Astrocyte (in vitro differentiated cells and primary cell): ENCODE data around the gene GGNBP2. TPM values are rescaled to one million over a fixed set of nuclear protein-coding genes. Genes with fewer than 3 reads are reported as not detected.

Experiments used
- DNase-seq: peaks from one replicate; pipeline ENCODE4 v3.0.0-alpha.2; 2010; ENCODE audit warnings: low read depth
- FAIRE-seq: peaks from 2 replicates; lab custom pipeline; 2011; peaks lifted over from hg19 to GRCh38; lab: Jason Lieb, UNC
- H2AFZ ChIP-seq: 2 replicates; pipeline ENCODE4 v1.6.0; 2012; ENCODE audit warnings: low read depth, low read length, inconsistent platforms
- H3K27ac ChIP-seq: 2 replicates; pipeline ENCODE4 v1.5.1; 2011; ENCODE audit warnings: low read depth, low read length, inconsistent platforms
- H3K27me3 ChIP-seq: 2 replicates; pipeline ENCODE4 v1.6.0; 2011; ENCODE audit warnings: low read length, inconsistent platforms; ENCODE audit not compliant: insufficient read depth
- H3K36me3 ChIP-seq: 2 replicates; pipeline ENCODE4 v1.5.1; 2011; ENCODE audit warnings: low read length, inconsistent platforms; ENCODE audit not compliant: insufficient read depth
- H3K4me1 ChIP-seq: 2 replicates; pipeline ENCODE4 v1.5.1; 2011; ENCODE audit warnings: low read length, inconsistent platforms; ENCODE audit not compliant: insufficient read depth
- H3K4me2 ChIP-seq: 2 replicates; pipeline ENCODE4 v1.6.0; 2012; ENCODE audit warnings: low read length, inconsistent platforms
- H3K4me3 ChIP-seq: 2 replicates; pipeline ENCODE4 v1.5.1; 2011; ENCODE audit warnings: low read depth, mild to moderate bottlenecking, low read length, inconsistent platforms; ENCODE audit not compliant: insufficient read depth
- H3K79me2 ChIP-seq: 2 replicates; pipeline ENCODE4 v1.6.0; 2012; ENCODE audit warnings: mild to moderate bottlenecking, low read length, inconsistent platforms; ENCODE audit not compliant: insufficient read depth
- H3K9ac ChIP-seq: 2 replicates; pipeline ENCODE4 v1.6.0; 2012; ENCODE audit warnings: mild to moderate bottlenecking, low read length, inconsistent platforms
- H3K9me3 ChIP-seq: 2 replicates; pipeline ENCODE4 v1.5.1; 2012; ENCODE audit warnings: low read depth, mild to moderate bottlenecking, low read length, inconsistent platforms; ENCODE audit not compliant: insufficient read depth
- H4K20me1 ChIP-seq: 2 replicates; pipeline ENCODE4 v1.6.0; 2012; ENCODE audit warnings: low read length, inconsistent platforms; ENCODE audit not compliant: insufficient read depth
- H3K27ac Mint-ChIP-seq: one replicate; pipeline ENCODE4 v1.8.0; 2021; ENCODE audit warnings: mild to moderate bottlenecking, mixed read lengths; ENCODE audit not compliant: unreplicated experiment
- H3K27me3 Mint-ChIP-seq: one replicate; pipeline ENCODE4 v1.8.0; 2021; ENCODE audit warnings: low read depth, mixed read lengths; ENCODE audit not compliant: unreplicated experiment
- H3K36me3 Mint-ChIP-seq: one replicate; pipeline ENCODE4 v1.8.0; 2021; ENCODE audit warnings: low read depth, mixed read lengths; ENCODE audit not compliant: unreplicated experiment
- H3K4me1 Mint-ChIP-seq: one replicate; pipeline ENCODE4 v1.8.0; 2021; ENCODE audit warnings: low read depth, mixed read lengths; ENCODE audit not compliant: unreplicated experiment
- H3K4me3 Mint-ChIP-seq: one replicate; pipeline ENCODE4 v1.8.0; 2021; ENCODE audit warnings: mild to moderate bottlenecking, moderate library complexity, mixed read lengths; ENCODE audit not compliant: unreplicated experiment
- H3K9me3 Mint-ChIP-seq: one replicate; pipeline ENCODE4 v1.8.0; 2021; ENCODE audit warnings: mild to moderate bottlenecking, mixed read lengths; ENCODE audit not compliant: unreplicated experiment
- EZH2 ChIP-seq: IDR thresholded peaks from 2 replicates; pipeline ENCODE4 v1.6.1; 2012; ENCODE audit warnings: mild to moderate bottlenecking, low read length, inconsistent platforms; ENCODE audit not compliant: insufficient read depth
- total RNA-seq: library from RNA; stranded (reverse); gene quantifications from 2 replicates; pipeline ENCODE4 v1.2.1, GENCODE V29; 2021
- TF ChIP-seq, protein P1 (sequence below): IDR thresholded peaks from 2 replicates; pipeline ENCODE4 v1.5.1; 2011; ENCODE audit warnings: low read depth, mild to moderate bottlenecking, inconsistent platforms, low read length, moderate library complexity; ENCODE audit not compliant: insufficient read depth

GGNBP2 gene
- total RNA-seq, 1 donor from 2014 or later: 80.8 TPM

DNA sequence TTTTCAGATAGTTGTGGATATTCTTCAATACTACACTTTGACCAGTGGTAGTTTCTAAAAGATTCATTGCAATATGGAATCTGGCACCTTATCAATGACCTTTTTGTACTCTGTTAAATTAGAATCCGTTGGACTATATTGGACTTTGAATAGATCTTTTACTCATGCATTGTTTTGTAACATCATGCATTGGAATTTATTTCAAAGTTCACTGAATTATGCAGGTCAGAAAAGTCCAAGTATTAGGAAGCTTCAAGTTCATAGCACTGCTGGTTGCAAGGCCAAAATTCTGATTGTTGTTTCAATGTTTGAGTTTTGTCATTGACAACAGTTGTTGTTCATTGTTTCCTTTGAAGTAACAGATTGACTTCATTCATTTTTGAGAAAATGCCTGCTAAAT, 39.1 kb downstream of the GGNBP2 start:
- Histone ChIP-seq H3K9me3 (no peaks in the 10 kb centered on the region), H3K4me2 (no peak overlapping the region), H3K79me2 (peaks cover 19% of the 10 kb centered on the region), H3K4me3 (no peak overlapping the region), H2AFZ (no peak overlapping the region), H3K9ac (no peak overlapping the region), H3K4me1 (no peaks in the 10 kb centered on the region), H3K27me3 (no peaks in the 10 kb centered on the region), H4K20me1 (peaks cover 40% of the 10 kb centered on the region), H3K27ac (no peak overlapping the region), H3K36me3 (peaks cover 42% of the 10 kb centered on the region)
- DNase-seq (no peak), FAIRE-seq (no peak)
- Mint-ChIP-seq H3K9me3 (no peaks in the 10 kb centered on the region), H3K4me1 (peaks cover 8% of the 10 kb centered on the region), H3K27me3 (no peaks in the 10 kb centered on the region), H3K36me3 (peaks cover 16% of the 10 kb centered on the region), H3K27ac (no peak overlapping the region), H3K4me3 (no peak overlapping the region)
- TF ChIP-seq, protein P1, sequence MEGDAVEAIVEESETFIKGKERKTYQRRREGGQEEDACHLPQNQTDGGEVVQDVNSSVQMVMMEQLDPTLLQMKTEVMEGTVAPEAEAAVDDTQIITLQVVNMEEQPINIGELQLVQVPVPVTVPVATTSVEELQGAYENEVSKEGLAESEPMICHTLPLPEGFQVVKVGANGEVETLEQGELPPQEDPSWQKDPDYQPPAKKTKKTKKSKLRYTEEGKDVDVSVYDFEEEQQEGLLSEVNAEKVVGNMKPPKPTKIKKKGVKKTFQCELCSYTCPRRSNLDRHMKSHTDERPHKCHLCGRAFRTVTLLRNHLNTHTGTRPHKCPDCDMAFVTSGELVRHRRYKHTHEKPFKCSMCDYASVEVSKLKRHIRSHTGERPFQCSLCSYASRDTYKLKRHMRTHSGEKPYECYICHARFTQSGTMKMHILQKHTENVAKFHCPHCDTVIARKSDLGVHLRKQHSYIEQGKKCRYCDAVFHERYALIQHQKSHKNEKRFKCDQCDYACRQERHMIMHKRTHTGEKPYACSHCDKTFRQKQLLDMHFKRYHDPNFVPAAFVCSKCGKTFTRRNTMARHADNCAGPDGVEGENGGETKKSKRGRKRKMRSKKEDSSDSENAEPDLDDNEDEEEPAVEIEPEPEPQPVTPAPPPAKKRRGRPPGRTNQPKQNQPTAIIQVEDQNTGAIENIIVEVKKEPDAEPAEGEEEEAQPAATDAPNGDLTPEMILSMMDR: no peak
- no peak for TF ChIP-seq EZH2

DNA sequence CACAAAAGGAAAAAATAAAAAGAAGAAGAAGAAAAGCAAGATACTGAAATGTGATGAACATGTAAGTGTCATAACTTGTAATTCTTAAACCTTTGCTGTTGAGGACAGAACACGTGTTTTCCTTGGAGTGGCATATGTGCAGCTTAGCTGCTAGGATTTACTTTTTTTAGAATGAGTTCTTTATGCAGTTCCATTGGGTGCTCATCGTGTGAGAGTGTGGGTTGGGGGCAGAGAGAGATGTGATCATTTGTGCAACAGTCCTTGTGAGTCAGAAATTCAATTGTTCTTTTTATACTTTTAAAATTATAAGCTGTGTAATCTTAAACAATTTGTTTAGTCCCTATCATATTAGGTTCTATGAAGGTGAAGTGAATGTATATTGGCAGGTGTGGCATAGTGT, 41.4 kb downstream of the GGNBP2 start:
- Histone ChIP-seq H3K36me3 (peaks cover 43% of the 10 kb centered on the region), H3K4me1 (no peaks in the 10 kb centered on the region), H4K20me1 (peaks cover 49% of the 10 kb centered on the region), H3K4me3 (no peak overlapping the region), H3K9ac (no peak overlapping the region), H2AFZ (no peak overlapping the region), H3K4me2 (no peak overlapping the region), H3K9me3 (no peaks in the 10 kb centered on the region), H3K27ac (no peak overlapping the region), H3K27me3 (no peaks in the 10 kb centered on the region), H3K79me2 (peaks cover 13% of the 10 kb centered on the region)
- TF ChIP-seq EZH2: no peak
- TF ChIP-seq, protein P1: no peak
- Mint-ChIP-seq H3K9me3 (no peaks in the 10 kb centered on the region), H3K36me3 (peaks cover 12% of the 10 kb centered on the region), H3K27ac (no peak overlapping the region), H3K4me3 (no peak overlapping the region), H3K27me3 (no peaks in the 10 kb centered on the region), H3K4me1 (no peaks in the 10 kb centered on the region)
- no peak for DNase-seq
- no peak for FAIRE-seq

DNA sequence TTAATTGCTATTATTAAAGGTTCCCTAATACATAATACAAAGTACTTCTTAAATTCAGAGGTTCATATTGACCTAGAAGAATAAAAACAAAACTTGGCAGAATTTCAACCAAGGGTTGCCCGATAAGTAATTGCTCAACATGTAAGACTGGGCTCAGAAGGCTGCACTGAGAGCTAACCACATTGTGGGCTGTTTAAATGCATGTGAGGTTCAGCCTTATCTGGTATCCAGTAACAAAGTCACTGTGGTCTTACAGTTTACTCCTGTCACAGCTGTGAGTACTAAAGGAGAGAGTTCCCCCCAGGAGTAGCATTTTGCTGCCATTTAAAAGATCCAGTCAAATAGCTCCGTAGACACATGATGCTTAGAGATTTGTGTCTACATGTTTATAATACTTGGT, 45.4 kb downstream of the GGNBP2 start:
- H3K4me3 ChIP-seq: no peak overlapping the region
- no peak overlapping the region for H3K27ac ChIP-seq
- Mint-ChIP-seq H3K4me1 (peaks cover 14% of the 10 kb centered on the region), H3K4me3 (no peak overlapping the region), H3K9me3 (no peaks in the 10 kb centered on the region), H3K36me3 (peaks cover 12% of the 10 kb centered on the region), H3K27ac (peak overlapping the region; percentile 27), H3K27me3 (no peaks in the 10 kb centered on the region)
- no peak overlapping the region for H3K9ac ChIP-seq
- H3K36me3 ChIP-seq: peaks cover 33% of the 10 kb centered on the region
- TF ChIP-seq, protein P1: no peak
- no peak for TF ChIP-seq EZH2
- H3K79me2 ChIP-seq: peaks cover 19% of the 10 kb centered on the region
- peaks cover 48% of the 10 kb centered on the region for H4K20me1 ChIP-seq
- H2AFZ ChIP-seq: no peak overlapping the region
- DNase-seq: peak; percentile 56
- H3K27me3 ChIP-seq: no peaks in the 10 kb centered on the region
- peaks cover 10% of the 10 kb centered on the region for H3K4me1 ChIP-seq
- FAIRE-seq: no peak
- H3K9me3 ChIP-seq: no peaks in the 10 kb centered on the region
- no peak overlapping the region for H3K4me2 ChIP-seq
